ENCODE results near the gene HOXA13. TPM values are rescaled to one million over a fixed set of nuclear protein-coding genes. Genes with fewer than 3 reads are reported as not detected.

Gene HOXA13
- total RNA-seq, 1 experiment from 2014 or later: not detected

- Histone ChIP-seq H3K27me3 (ENCODE audit: insufficient read depth, low read length) (peaks cover 95% of the 10 kb centered on the region), H4K8ac (replicated peaks; ENCODE audit: insufficient read length, low read depth, low read length) (no peak overlapping the region), H3K9me3 (ENCODE audit: control insufficient read depth, low read depth, low read length) (no peaks in the 10 kb centered on the region), H2BK5ac (ENCODE audit: insufficient read length, low read length) (no peak overlapping the region), H3K4ac (ENCODE audit: low read depth, low read length) (no peak overlapping the region), H3K14ac (ENCODE audit: insufficient read depth, low read length) (no peak overlapping the region), H3K27ac (ENCODE audit: insufficient read length, low read depth, low read length) (no peak overlapping the region), H4K5ac (ENCODE audit: insufficient read length, low read depth, low read length) (no peak overlapping the region), H3K9ac (ENCODE audit: extremely low read depth, insufficient read length, low read length) (no peak overlapping the region), H2BK12ac (ENCODE audit: insufficient read length, low read depth, low read length) (no peak overlapping the region), H4K20me1 (ENCODE audit: control insufficient read depth, insufficient read depth, insufficient read length) (peaks cover 2% of the 10 kb centered on the region), H3K79me2 (ENCODE audit: insufficient read depth, low read length) (no peaks in the 10 kb centered on the region), H3K4me2 (ENCODE audit: insufficient read depth, insufficient read length, low read length) (no peak overlapping the region), H3K56ac (ENCODE audit: insufficient read length, low read depth, low read length) (no peak overlapping the region), H4K91ac (ENCODE audit: insufficient read length, low read depth, low read length) (no peak overlapping the region), H3T11ph (ENCODE audit: low read length) (no peak overlapping the region), H2AFZ (ENCODE audit: low read length) (no peak overlapping the region), H2AK5ac (ENCODE audit: insufficient read length, low read length) (no peak overlapping the region), H2BK120ac (ENCODE audit: low read depth, low read length, poor library complexity, severe bottlenecking) (no peak overlapping the region), H3K23me2 (ENCODE audit: insufficient read length, low read depth, low read length, poor library complexity, severe bottlenecking) (peaks cover 13% of the 10 kb centered on the region), H3K23ac (ENCODE audit: insufficient read length, low read depth, low read length) (no peak overlapping the region), H2BK20ac (ENCODE audit: low read depth, low read length, poor library complexity, severe bottlenecking) (no peak overlapping the region), H3K79me1 (ENCODE audit: insufficient read depth, low read depth, low read length, poor library complexity, severe bottlenecking) (no peaks in the 10 kb centered on the region), H3K4me1 (ENCODE audit: insufficient read depth, low read length) (no peaks in the 10 kb centered on the region), H2BK15ac (ENCODE audit: low read depth, low read length) (no peak overlapping the region), H3K18ac (ENCODE audit: insufficient read length, low read depth, low read length) (no peak overlapping the region)
- peaks cover 40 to 54% of the 10 kb centered on the region in 2 experiments for H3K4me1 Mint-ChIP-seq
- peak overlapping the region in 1 of 2 experiments; percentile 62; a peak in 1 of 5 replicates for H3K4me3 Mint-ChIP-seq
- TF ChIP-seq CTCF (conservative IDR thresholded peaks at IDR 0.05): no peak
- H3K9me3 Mint-ChIP-seq: peaks cover 2 to 5% of the 10 kb centered on the region in 2 experiments; a peak in 3 of 5 replicates
- DNase-seq: peak; percentile 54
- H3K27me3 Mint-ChIP-seq (ENCODE audit: low read depth): peaks cover 98% of the 10 kb centered on the region
- H3K27ac Mint-ChIP-seq: no peak overlapping the region
- 0 out of 7 replicates have a peak, but pooled peaks cover 0 to 1% (median 0%) of the 10 kb centered on the region in 3 experiments for H3K36me3 Mint-ChIP-seq (ENCODE audit: insufficient read depth in 1 of 3, low read depth in 3 of 3)
- no CpG with 5 or more reads among the region's 55 CpGs for WGBS (ENCODE audit: extremely low coverage, insufficient read length, low lambda C conversion rate)
Observed at GRCh38 chr7:27239387-27240014, 39.6 kb upstream of the HOXA13 start.

Measured in H9 (cell line).